RWPE2 (cell line): ENCODE data around the gene ARHGEF4.

Source experiments
- ATAC-seq: fragments of 200-7000 bp; cut with Tn5 transposase; 3 replicates; pipeline ENCODE4 v1.9.1; 2021; ENCODE audit warnings: low read depth
- DNase-seq: peaks from one replicate; pipeline ENCODE4 v3.0.0-alpha.2; 2020; ENCODE audit warnings: low spot score
- H3K27ac ChIP-seq: fragments of 450-650 bp; 2 replicates; pipeline ENCODE4 v1.5.1; 2017; ENCODE audit warnings: mild to moderate bottlenecking; ENCODE audit not compliant: poor library complexity, severe bottlenecking
- H3K27me3 ChIP-seq: fragments of 250-450 bp; sonication (Bioruptor Pico); 2 replicates; pipeline ENCODE4 v1.5.1; 2021; ENCODE audit warnings: mild to moderate bottlenecking, moderate library complexity; ENCODE audit not compliant: insufficient read depth, poor library complexity, severe bottlenecking
- H3K36me3 ChIP-seq: fragments of 250-450 bp; sonication (Bioruptor Pico); 2 replicates; pipeline ENCODE4 v1.5.1; 2020; ENCODE audit warnings: low read depth, mild to moderate bottlenecking, moderate library complexity
- H3K4me1 ChIP-seq: fragments of 250-450 bp; sonication (Bioruptor Pico); 2 replicates; pipeline ENCODE4 v1.5.1; 2021; ENCODE audit warnings: mild to moderate bottlenecking, moderate library complexity; ENCODE audit not compliant: insufficient read depth, poor library complexity, severe bottlenecking
- H3K4me3 ChIP-seq: fragments of 250-450 bp; sonication (Bioruptor Pico); 2 replicates; pipeline ENCODE4 v1.5.1; 2021; ENCODE audit warnings: mild to moderate bottlenecking, moderate library complexity; ENCODE audit not compliant: severe bottlenecking
- H3K9me3 ChIP-seq: fragments of 250-450 bp; sonication (Bioruptor Pico); 2 replicates; pipeline ENCODE4 v1.5.1; 2021; ENCODE audit warnings: mild to moderate bottlenecking, moderate library complexity; ENCODE audit not compliant: severe bottlenecking
- TF ChIP-seq, protein P1 (sequence below): fragments of 450-650 bp; IDR thresholded peaks from one replicate; pipeline ENCODE4 v1.5.1; 2017; ENCODE audit warnings: mild to moderate bottlenecking, moderate library complexity; ENCODE audit not compliant: poor library complexity, severe bottlenecking

The ARHGEF4 gene

DNA sequence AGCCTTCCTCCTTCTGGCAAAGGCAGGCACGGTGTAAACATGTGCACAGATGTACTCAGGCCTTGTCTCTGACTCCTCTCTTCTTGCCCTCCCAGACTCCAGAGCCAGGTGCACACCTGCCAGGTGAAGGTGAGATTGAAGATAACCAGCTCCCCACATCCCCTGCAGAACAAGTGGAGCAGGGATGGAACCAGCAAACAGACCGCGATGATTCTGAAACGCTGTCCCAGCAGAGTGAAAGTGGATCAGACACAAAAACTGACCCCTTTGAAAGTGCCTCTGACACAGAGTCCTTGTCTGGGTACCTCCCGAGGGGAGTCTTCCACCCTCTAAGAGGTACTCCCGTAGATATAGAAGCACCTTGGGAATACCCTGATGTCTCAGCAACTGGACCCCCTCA lies 77.2 kb downstream of the ARHGEF4 start:
- H3K27ac ChIP-seq = no peak overlapping the region
- ATAC-seq (no peak), DNase-seq (no peak)
- TF ChIP-seq, protein P1, sequence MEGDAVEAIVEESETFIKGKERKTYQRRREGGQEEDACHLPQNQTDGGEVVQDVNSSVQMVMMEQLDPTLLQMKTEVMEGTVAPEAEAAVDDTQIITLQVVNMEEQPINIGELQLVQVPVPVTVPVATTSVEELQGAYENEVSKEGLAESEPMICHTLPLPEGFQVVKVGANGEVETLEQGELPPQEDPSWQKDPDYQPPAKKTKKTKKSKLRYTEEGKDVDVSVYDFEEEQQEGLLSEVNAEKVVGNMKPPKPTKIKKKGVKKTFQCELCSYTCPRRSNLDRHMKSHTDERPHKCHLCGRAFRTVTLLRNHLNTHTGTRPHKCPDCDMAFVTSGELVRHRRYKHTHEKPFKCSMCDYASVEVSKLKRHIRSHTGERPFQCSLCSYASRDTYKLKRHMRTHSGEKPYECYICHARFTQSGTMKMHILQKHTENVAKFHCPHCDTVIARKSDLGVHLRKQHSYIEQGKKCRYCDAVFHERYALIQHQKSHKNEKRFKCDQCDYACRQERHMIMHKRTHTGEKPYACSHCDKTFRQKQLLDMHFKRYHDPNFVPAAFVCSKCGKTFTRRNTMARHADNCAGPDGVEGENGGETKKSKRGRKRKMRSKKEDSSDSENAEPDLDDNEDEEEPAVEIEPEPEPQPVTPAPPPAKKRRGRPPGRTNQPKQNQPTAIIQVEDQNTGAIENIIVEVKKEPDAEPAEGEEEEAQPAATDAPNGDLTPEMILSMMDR = no peak
- no peak overlapping the region for H3K4me3 ChIP-seq
- H3K9me3 ChIP-seq = no peaks in the 10 kb centered on the region
- H3K4me1 ChIP-seq = peaks cover 31% of the 10 kb centered on the region
- no peaks in the 10 kb centered on the region for H3K27me3 ChIP-seq
- H3K36me3 ChIP-seq = 0 out of 2 replicates have a peak, but pooled peaks cover 1% of the 10 kb centered on the region

DNA sequence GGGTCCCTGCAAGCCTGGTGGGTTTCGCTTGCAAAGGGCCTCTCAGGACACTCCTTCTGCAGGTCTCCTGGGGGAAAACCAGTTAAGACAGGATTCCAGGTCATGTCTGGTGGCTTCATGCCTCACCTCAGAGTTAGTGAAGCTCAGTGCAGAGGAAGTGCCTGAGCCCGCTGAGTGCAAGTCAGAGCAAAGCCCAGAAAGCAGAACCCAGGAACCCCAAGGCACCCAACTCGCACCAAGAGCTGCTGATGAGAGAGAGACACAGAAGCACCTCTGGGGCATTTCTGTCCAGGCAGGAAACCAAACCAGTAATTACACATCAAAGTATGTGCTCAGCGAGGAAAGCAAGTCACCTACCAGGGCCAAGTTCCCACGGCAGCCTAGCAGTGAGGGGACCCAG lies 78.4 kb downstream of the ARHGEF4 start:
- no peak for ATAC-seq
- DNase-seq = no peak
- H3K4me1 ChIP-seq = peaks cover 28% of the 10 kb centered on the region
- no peaks in the 10 kb centered on the region for H3K27me3 ChIP-seq
- TF ChIP-seq, protein P1 = no peak
- H3K9me3 ChIP-seq = no peaks in the 10 kb centered on the region
- H3K27ac ChIP-seq = no peak overlapping the region
- no peaks in the 10 kb centered on the region for H3K36me3 ChIP-seq
- H3K4me3 ChIP-seq = no peak overlapping the region

DNA sequence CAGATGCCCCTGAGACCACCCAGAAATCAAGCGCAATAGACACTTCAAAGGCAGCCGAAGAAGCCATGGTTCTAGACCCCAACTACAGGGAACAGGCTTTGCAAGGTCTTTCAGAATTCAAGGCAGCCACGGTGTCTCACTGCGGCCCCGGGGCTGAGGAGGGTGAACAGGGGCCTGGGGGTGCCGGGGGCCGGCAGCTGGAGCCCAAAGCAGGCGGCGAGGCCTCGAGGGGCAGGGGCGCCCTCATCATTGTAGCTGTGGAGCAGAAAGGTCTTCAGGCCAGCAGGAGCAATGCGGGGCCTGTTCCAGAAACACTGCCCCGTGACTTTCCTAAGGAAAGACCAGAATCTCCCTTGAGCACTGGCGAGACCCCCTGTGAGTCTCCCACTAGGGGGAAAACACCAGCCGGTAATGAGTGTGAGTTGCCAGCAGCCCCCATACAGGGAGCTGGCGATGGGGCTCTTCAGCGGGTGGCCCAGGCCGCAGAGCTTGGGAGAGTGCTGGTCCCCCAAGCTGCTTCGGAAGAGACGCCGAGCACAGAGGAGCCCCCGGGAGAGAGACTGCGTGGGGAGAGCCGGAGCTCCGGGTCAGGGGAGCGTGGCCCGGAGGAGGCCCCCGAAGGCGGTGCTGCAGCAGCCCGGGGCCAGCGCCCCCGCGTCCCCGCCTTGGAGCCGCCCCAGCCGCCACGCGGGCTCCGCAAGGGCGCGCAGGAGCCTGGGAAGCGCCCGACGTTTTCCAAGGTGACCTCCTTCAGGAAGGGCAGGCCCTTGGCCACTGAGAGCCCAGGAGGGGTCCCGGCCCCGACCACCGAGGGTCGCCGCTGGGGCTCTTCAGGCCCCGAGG lies 79.1 kb downstream of the ARHGEF4 start:
- H3K4me3 ChIP-seq = no peak overlapping the region

DNA sequence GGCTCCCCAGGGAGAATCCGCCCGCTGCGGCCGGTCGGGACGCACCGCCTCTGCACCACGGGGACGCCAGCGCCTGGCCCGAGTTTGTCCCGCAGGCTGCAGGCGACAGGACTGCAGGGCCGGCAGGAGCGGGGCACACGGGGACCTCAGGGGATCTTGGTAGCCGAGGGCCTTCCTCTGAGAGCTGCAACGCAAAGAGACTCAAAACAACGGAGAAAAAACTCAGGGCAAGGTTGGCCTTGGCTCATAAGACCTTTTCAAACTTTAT lies 79.7 kb downstream of the ARHGEF4 start:
- no peak for DNase-seq
- Histone ChIP-seq H3K27me3 (no peaks in the 10 kb centered on the region), H3K9me3 (no peaks in the 10 kb centered on the region), H3K4me1 (peaks cover 17% of the 10 kb centered on the region), H3K4me3 (no peak overlapping the region), H3K36me3 (no peaks in the 10 kb centered on the region), H3K27ac (no peak overlapping the region)
- ATAC-seq = no peak
- TF ChIP-seq, protein P1 = no peak

More for the DNA sequence above, 79.1 kb downstream of the ARHGEF4 start:
- Histone ChIP-seq H3K9me3 (no peaks in the 10 kb centered on the region), H3K27me3 (no peaks in the 10 kb centered on the region), H3K27ac (no peak overlapping the region), H3K36me3 (no peaks in the 10 kb centered on the region), H3K4me1 (peaks cover 23% of the 10 kb centered on the region)
- TF ChIP-seq, protein P1 = no peak
- DNase-seq (no peak), ATAC-seq (no peak)

DNA sequence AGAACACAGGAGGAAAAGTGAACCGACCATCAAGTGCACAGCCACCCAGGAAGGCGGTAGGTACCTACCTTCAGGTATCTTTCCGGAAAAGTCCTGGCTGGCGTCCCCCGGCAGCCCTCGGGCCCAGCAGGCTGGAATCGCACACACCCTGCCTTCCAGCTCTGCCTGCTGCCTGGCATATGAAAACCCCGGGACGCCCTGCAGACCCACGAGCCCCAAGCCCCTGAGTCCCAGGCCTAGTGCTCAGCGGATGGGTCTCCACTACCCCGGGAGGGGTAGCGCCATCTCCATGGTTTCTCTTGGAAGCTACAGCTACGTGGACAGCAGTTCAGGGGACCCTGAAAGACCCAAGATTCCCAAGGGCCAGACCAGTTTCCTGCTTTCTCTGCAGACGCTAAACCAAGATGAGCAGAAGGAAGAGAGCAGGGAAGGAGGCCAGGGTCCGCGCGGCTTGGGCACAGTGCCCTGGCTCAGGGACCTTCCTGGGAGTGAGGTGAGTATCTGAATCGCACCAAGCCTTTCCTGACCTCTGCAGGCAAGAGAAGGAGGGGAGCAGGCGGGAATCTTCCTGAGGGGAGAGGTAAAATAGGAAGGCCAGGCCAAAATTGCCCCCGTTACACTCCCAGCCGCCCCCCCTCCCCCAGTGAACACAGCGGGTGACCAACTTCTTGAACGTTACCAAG lies 80.4 kb downstream of the ARHGEF4 start:
- no peaks in the 10 kb centered on the region for H3K36me3 ChIP-seq

More for the DNA sequence above, 80.4 kb downstream of the ARHGEF4 start:
- Histone ChIP-seq H3K4me1 (peaks cover 11% of the 10 kb centered on the region), H3K9me3 (no peaks in the 10 kb centered on the region), H3K27ac (no peak overlapping the region), H3K27me3 (no peaks in the 10 kb centered on the region), H3K4me3 (no peak overlapping the region)
- ATAC-seq (no peak), DNase-seq (no peak)
- TF ChIP-seq, protein P1 = no peak
